Prostate gland (tissue), 2 donors: ENCODE results near the gene BICC1. TPM values are rescaled to one million over a fixed set of nuclear protein-coding genes. Genes with fewer than 3 reads are reported as not detected.

Source experiments
- DNase-seq: peaks from one replicate; pipeline ENCODE4 v3.0.0-alpha.2; 2019; ENCODE audit warnings: low spot score
- H3K27ac ChIP-seq, 2 donors: fragments of 200-600 bp; sonication (generic); 2 replicates each; pipeline ENCODE4 v1.5.1; 2017 to 2019
- H3K27me3 ChIP-seq: fragments of 200-600 bp; sonication (generic); replicated peaks from 2 replicates; pipeline ENCODE4 v1.5.1; 2019; ENCODE audit not compliant: insufficient read depth
- H3K36me3 ChIP-seq, 2 donors: fragments of 200-600 bp; sonication (generic); 1 replicate in 1 of 2; 2 replicates in 1 of 2; pipeline versions ENCODE4 v1.5.1 to v1.8.1; 2017 to 2019
- H3K4me1 ChIP-seq: fragments of 200-600 bp; sonication (generic); replicated peaks from 2 replicates; pipeline ENCODE4 v1.5.1; 2019
- H3K4me3 ChIP-seq, 2 donors: fragments of 200-600 bp; sonication (generic); 2 replicates each; pipeline ENCODE4 v1.5.1; 2017 to 2019
- H3K9me3 ChIP-seq: fragments of 200-600 bp; sonication (generic); 2 replicates; pipeline ENCODE4 v1.5.1; 2017
- CTCF ChIP-seq, 4 experiments: fragments of 200-600 bp in 2 of 4; fragments of 450-650 bp in 2 of 4; sonication (generic) in 2 of 4; IDR thresholded peaks; 1 replicate in 3 of 4; 2 replicates in 1 of 4; pipeline ENCODE4 v1.5.1; 2016 to 2019; ENCODE audit warnings: antibody characterized with exemption in 4 of 4, mild to moderate bottlenecking in 2 of 4, moderate library complexity in 2 of 4
- POLR2A ChIP-seq: fragments of 450-650 bp; IDR thresholded peaks from one replicate; pipeline ENCODE4 v1.6.1; 2016; ENCODE audit warnings: antibody characterized with exemption, mild to moderate bottlenecking
- POLR2AphosphoS5 ChIP-seq: sonication (generic); formaldehyde crosslinking; IDR thresholded peaks from one replicate; pipeline ENCODE4 v1.6.1; 2017; ENCODE audit warnings: antibody characterized with exemption
- WGBS: methylation state at CpG from one replicate; pipeline ENCODE4 v1.1.5; 2018; 5-methylcytosine and 5-hydroxymethylcytosine counted together
- intact Hi-C: fragments of 100-400 bp; cut with DNase I; formaldehyde crosslinking; loops from one replicate; pipeline ENCODE4 v1.14.2; 2022
- total RNA-seq, 2 donors: library from RNA; depleted of rRNA; stranded (reverse); fragments of >200 nt; gene quantifications; one replicate each; pipeline ENCODE4 v1.1.0, GENCODE V29; 2016

BICC1 gene
- total RNA-seq, 2 donors from 2014 or later, result 5.1 to 12.7 TPM

- no peaks in the 10 kb centered on the region for H3K4me1 ChIP-seq
- 19% methylated on average over 1 of the region's 1 CpG for WGBS
- no peaks in the 10 kb centered on the region for H3K36me3 ChIP-seq
- no peaks in the 10 kb centered on the region for H3K9me3 ChIP-seq
- H3K27me3 ChIP-seq, result no peaks in the 10 kb centered on the region
- H3K4me3 ChIP-seq, result no peak overlapping the region
- H3K27ac ChIP-seq, result no peak overlapping the region
- TF ChIP-seq CTCF (IDR thresholded peaks at IDR 0.05), result no peak
- TF ChIP-seq POLR2A, result no peak
- no peak for TF ChIP-seq POLR2AphosphoS5
- DNase-seq, result no peak
- intact Hi-C loops, result loop anchor here (10.0 kb wide), 1 partner anchor 257 kb away; the partner anchor contains the start of gene BICC1
Observed at GRCh38 chr10:58771863-58772262, 259.2 kb downstream of the BICC1 start.

DNA sequence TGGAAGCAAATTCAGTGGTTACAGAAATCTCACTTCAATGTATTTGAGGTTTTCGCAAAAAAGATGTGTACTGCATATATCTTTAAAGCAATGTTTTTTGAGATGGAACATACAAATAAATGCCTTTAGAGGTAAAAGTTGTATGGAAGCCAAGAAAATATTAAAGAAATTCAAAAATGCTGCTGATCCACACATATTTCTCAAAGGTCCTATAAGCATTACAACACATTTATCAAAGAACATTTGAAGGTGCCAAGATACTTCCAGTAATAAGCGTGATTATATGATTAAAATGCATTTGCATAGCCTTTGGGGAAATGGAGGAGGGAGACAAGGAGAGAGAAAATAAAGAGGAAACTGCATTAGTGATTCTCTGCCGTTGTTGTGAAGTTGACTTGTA, 260.1 kb downstream of the BICC1 start:
- intact Hi-C loops, result loop anchor here (10.0 kb wide), 1 partner anchor 258 kb away; the partner anchor contains the start of gene BICC1
- H3K9me3 ChIP-seq, result no peaks in the 10 kb centered on the region

DNA sequence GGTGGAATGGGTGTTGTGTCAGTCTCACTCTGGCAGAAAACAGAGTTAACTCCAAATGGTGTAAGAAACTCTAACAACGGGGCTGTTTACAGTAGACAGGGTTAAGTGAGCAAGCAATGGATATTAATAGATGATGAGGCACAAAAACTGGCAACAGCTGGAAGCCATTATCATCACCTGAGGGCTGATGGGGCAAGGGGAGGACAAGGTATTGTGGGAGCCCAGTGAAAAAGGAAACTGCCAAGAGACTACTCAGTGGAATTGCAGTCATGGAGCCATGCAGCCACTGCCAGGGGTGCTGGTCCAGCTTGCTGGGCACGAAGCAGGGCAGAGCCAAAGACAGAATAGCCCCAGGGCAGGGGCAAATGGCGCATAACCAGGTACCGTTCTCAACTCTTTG, 260.7 kb downstream of the BICC1 start:
- Histone ChIP-seq H3K27ac (no peak overlapping the region), H3K36me3 (no peaks in the 10 kb centered on the region), H3K9me3 (no peaks in the 10 kb centered on the region), H3K27me3 (no peaks in the 10 kb centered on the region), H3K4me3 (no peak overlapping the region), H3K4me1 (no peaks in the 10 kb centered on the region)
- DNase-seq, result no peak
- TF ChIP-seq CTCF (IDR thresholded peaks at IDR 0.05) (no peak), POLR2AphosphoS5 (no peak), POLR2A (no peak)
- intact Hi-C loops, result loop anchor here (10.0 kb wide), 1 partner anchor 259 kb away; the partner anchor contains the start of gene BICC1
- 52% methylated on average over 4 of the region's 4 CpGs for WGBS

More for the DNA sequence above, 260.1 kb downstream of the BICC1 start:
- no peak for TF ChIP-seq POLR2AphosphoS5
- TF ChIP-seq CTCF (IDR thresholded peaks at IDR 0.05), result no peak
- no peak for TF ChIP-seq POLR2A
- H3K4me3 ChIP-seq, result no peak overlapping the region
- H3K4me1 ChIP-seq, result no peaks in the 10 kb centered on the region
- H3K27me3 ChIP-seq, result no peaks in the 10 kb centered on the region
- no peaks in the 10 kb centered on the region for H3K36me3 ChIP-seq
- no peak overlapping the region for H3K27ac ChIP-seq
- WGBS, result 82% methylated on average over 3 of the region's 3 CpGs
- no peak for DNase-seq

GRCh38 chr10:58773944-58774343, 261.3 kb downstream of the BICC1 start:
- Histone ChIP-seq H3K36me3 (no peaks in the 10 kb centered on the region), H3K4me1 (no peaks in the 10 kb centered on the region), H3K9me3 (no peaks in the 10 kb centered on the region), H3K27ac (no peak overlapping the region), H3K4me3 (no peak overlapping the region), H3K27me3 (no peaks in the 10 kb centered on the region)
- intact Hi-C loops, result loop anchor here (10.0 kb wide), 1 partner anchor 259 kb away; the partner anchor contains the start of gene BICC1
- WGBS, result 39% methylated on average over 1 of the region's 1 CpG
- TF ChIP-seq POLR2A, result no peak
- no peak for TF ChIP-seq CTCF (IDR thresholded peaks at IDR 0.05)
- no peak for TF ChIP-seq POLR2AphosphoS5
- DNase-seq, result no peak

DNA sequence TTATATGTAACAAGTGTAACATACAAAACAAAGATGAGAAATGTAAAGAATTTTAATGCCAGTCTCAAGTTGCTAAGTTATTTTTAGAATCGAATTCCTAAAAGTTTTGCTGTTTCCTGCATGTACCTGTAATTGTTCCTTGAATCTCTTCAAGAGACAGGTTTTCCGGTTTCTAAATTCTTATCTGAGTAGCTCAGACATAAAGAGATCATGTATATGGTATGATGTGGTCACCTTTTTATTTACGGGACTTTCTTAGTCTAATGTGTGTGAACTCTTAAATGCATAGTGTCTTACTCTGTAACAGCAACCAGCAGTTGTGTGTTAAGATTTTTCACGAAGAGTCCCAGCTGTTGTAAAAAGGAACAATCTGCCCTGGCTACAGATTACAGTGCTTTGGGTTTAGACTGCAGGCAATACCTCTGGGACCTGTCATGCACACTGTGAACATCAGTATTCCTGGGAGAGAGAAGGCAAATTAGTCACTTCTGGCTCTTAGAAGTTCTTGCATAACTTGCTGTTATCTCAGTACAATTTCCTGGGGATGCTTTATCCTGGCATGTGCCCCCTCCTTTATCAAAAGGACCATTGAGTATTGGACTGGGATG, 263.4 kb downstream of the BICC1 start:
- TF ChIP-seq POLR2AphosphoS5 (no peak), POLR2A (no peak), CTCF (IDR thresholded peaks at IDR 0.05) (no peak)

More for the DNA sequence above, 263.4 kb downstream of the BICC1 start:
- H3K4me1 ChIP-seq, result no peaks in the 10 kb centered on the region
- no peaks in the 10 kb centered on the region for H3K27me3 ChIP-seq
- no peak for DNase-seq
- no peaks in the 10 kb centered on the region for H3K36me3 ChIP-seq
- H3K9me3 ChIP-seq, result no peaks in the 10 kb centered on the region
- no peak overlapping the region for H3K4me3 ChIP-seq
- intact Hi-C loops, result loop anchor here (10.0 kb wide), 1 partner anchor 261 kb away; the partner anchor contains the start of gene BICC1
- 24% methylated on average over 4 of the region's 4 CpGs for WGBS
- no peak overlapping the region for H3K27ac ChIP-seq
